ENCODE measurements around the gene TMEM231. TPM values are rescaled to one million over a fixed set of nuclear protein-coding genes. Genes with fewer than 3 reads are reported as not detected.
"Not testable (repeated sequence)": the region's sequence is repeated elsewhere in the genome, so short reads cannot be mapped to it uniquely, and the experiment has no call there.

The TMEM231 gene
- total and polyA plus RNA-seq, 12 donors = 2.6 to 13.4 (median 8.7) TPM

DNA sequence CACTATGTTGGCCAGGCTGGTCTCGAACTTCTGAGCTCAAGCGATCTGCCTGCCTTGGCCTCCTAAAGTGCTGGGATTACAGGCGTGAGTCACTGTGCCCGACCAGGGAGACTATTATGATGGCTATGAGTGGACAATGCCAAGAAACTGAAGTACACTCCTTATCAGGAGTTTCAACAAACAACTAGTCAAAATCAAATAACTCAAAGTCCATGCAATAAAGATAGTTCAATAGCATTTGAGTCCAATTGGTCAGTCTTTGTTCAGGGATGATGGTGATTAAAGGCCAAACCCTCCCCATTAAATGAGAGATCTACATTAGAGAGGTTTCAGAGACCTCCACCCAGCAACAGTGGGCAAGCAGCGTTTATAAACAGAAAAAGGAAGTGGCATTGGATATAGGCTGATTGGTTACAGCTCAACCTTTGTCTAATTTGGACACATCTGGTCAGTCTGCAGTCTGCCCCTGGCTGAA, 28.2 kb downstream of the TMEM231 start:
- no peaks in the 10 kb centered on the region for H3K27me3 ChIP-seq
- TF ChIP-seq, protein P1, sequence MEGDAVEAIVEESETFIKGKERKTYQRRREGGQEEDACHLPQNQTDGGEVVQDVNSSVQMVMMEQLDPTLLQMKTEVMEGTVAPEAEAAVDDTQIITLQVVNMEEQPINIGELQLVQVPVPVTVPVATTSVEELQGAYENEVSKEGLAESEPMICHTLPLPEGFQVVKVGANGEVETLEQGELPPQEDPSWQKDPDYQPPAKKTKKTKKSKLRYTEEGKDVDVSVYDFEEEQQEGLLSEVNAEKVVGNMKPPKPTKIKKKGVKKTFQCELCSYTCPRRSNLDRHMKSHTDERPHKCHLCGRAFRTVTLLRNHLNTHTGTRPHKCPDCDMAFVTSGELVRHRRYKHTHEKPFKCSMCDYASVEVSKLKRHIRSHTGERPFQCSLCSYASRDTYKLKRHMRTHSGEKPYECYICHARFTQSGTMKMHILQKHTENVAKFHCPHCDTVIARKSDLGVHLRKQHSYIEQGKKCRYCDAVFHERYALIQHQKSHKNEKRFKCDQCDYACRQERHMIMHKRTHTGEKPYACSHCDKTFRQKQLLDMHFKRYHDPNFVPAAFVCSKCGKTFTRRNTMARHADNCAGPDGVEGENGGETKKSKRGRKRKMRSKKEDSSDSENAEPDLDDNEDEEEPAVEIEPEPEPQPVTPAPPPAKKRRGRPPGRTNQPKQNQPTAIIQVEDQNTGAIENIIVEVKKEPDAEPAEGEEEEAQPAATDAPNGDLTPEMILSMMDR (IDR thresholded peaks at IDR 0.05) = no peak
- DNase-seq (no peak), ATAC-seq (no peak)
- H3K4me3 ChIP-seq = no peak overlapping the region
- intact Hi-C loops (cut with DNase I) = no loop called here
- 85 to 89% methylated on average over 5 of the region's 5 CpGs for WGBS, 2 donors
- H3K4me1 ChIP-seq = no peaks in the 10 kb centered on the region
- H3K27ac ChIP-seq = no peak overlapping the region
- no peaks in the 10 kb centered on the region for H3K36me3 ChIP-seq
- H3K9me3 ChIP-seq = no peaks in the 10 kb centered on the region

GRCh38 chr16:75526032-75526790, 29.8 kb downstream of the TMEM231 start:
- H3K27me3 ChIP-seq = no peaks in the 10 kb centered on the region
- intact Hi-C loops (cut with DNase I) = no loop called here
- H3K4me1 ChIP-seq = no peaks in the 10 kb centered on the region
- no peaks in the 10 kb centered on the region for H3K9me3 ChIP-seq
- H3K36me3 ChIP-seq = no peaks in the 10 kb centered on the region
- DNase-seq = no peak
- no peak overlapping the region for H3K4me3 ChIP-seq
- TF ChIP-seq, protein P1 (IDR thresholded peaks at IDR 0.05) = no peak
- 91 to 97% methylated on average over 5 of the region's 5 CpGs for WGBS, 2 donors
- no peak overlapping the region for H3K27ac ChIP-seq
- ATAC-seq = no peak

- intact Hi-C loops (cut with DNase I) = loop anchor here in 5 of 10 donors (5.0 to 10.0 kb wide), 4 partner anchors 33 to 96 kb away; partner anchors contain the start of gene TMEM231 (in 1 of the 5)
- no peaks in the 10 kb centered on the region for H3K36me3 ChIP-seq
- no peaks in the 10 kb centered on the region for H3K9me3 ChIP-seq
- H3K27ac ChIP-seq = no peak overlapping the region
- no peak for ATAC-seq
- 94 to 98% methylated on average over 6 of the region's 6 CpGs for WGBS, 2 donors
- no peak overlapping the region for H3K4me3 ChIP-seq
- H3K27me3 ChIP-seq = no peaks in the 10 kb centered on the region
- TF ChIP-seq, protein P1 (IDR thresholded peaks at IDR 0.05) = no peak
- DNase-seq = no peak
- peaks cover 0 to 10% (median 7%) of the 10 kb centered on the region in 9 donors for H3K4me1 ChIP-seq
These were observed 36.9 kb downstream of the TMEM231 start for GRCh38 chr16:75519175-75519574.

- Histone ChIP-seq H3K4me1 (peaks cover 0 to 10% (median 7%) of the 10 kb centered on the region in 9 donors), H3K4me3 (peak overlapping the region; percentile 73 to 100 (median 92)), H3K27ac (peak overlapping the region; percentile 92 to 99 (median 98))
- ATAC-seq (peak in 7 of 8 donors; percentile 0 to 63 (median 26)), DNase-seq (peak; percentile 9 to 36)
- H3K27me3 ChIP-seq, H3K9me3 ChIP-seq, H3K36me3 ChIP-seq: not testable (repeated sequence)
- intact Hi-C loops (cut with DNase I) = loop anchor here in 6 of 10 donors (2.0 to 10.0 kb wide), 7 partner anchors 36 to 106 kb away; partner anchors contain the start of genes ADAT1 (in 2 of the 6), TMEM170A (in 1 of the 6) and TMEM231 (in 1 of the 6)
- WGBS, 2 donors = 5 to 7% methylated on average over 32 to 42 of the region's 42 CpGs
These were observed 39.7 kb downstream of the TMEM231 start for GRCh38 chr16:75516189-75516966.

Data from heart right ventricle (tissue), 16 donors.